WERI-Rb-1 (cell line): ENCODE data around the gene CHRNB4.

ENCODE experiments used
- DNase-seq: peaks from one replicate; pipeline ENCODE4 v3.0.0-alpha.2; 2020
- H3K27ac ChIP-seq: fragments of 250-450 bp; sonication (Bioruptor Pico); 2 replicates; pipeline ENCODE4 v1.5.1; 2020; ENCODE audit warnings: mild to moderate bottlenecking, moderate library complexity
- H3K27me3 ChIP-seq: fragments of 250-450 bp; sonication (Bioruptor Pico); 2 replicates; pipeline ENCODE4 v1.5.1; 2021; ENCODE audit warnings: mild to moderate bottlenecking, low read depth, moderate library complexity; ENCODE audit not compliant: insufficient read depth, severe bottlenecking
- H3K36me3 ChIP-seq: fragments of 250-450 bp; sonication (Bioruptor Pico); 2 replicates; pipeline ENCODE4 v1.5.1; 2020; ENCODE audit warnings: mild to moderate bottlenecking, moderate library complexity
- H3K4me3 ChIP-seq: 2 replicates; pipeline ENCODE4 v1.5.1; 2011; ENCODE audit warnings: low read depth, mild to moderate bottlenecking, control low read depth, low read length
- H3K9me3 ChIP-seq: fragments of 250-450 bp; sonication (Bioruptor Pico); 2 replicates; pipeline ENCODE4 v1.5.1; 2021; ENCODE audit warnings: mild to moderate bottlenecking, moderate library complexity; ENCODE audit not compliant: severe bottlenecking
- TF ChIP-seq, protein P1 (sequence below): IDR thresholded peaks from 2 replicates; pipeline ENCODE4 v1.5.1; 2011; ENCODE audit warnings: low read depth, mild to moderate bottlenecking, control low read depth, inconsistent platforms, low read length

Gene CHRNB4

DNA sequence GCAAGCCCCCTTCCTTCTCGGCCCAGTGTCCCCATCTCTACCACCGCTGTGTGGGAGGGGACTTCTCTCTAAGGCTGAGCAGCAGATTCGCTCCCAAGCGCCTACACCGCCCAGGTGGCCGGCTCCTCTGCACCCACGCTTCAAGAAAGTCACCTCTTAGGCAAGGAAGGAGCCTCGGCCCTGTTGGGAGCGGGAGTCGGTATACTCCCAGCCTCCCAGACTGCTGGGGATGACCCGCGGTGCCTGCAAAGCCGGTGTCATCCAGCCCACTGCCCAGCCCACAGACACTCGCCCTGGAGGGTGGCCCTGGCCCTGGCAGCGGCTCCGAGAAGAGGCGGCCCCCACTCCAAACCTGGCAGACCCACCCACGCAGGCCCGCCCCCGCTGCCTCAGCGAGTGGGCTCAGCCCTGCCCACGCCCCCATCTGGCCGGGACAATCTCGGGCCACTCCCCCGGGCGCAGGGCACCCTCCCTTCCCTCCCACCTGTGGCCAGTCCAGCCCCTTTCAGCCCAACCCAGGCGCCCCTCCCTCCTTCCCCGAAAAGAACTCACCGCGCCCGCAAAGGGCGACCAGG is 396 bp downstream of the CHRNB4 start:
- Histone ChIP-seq H3K4me3 (peak overlapping the region; percentile 54), H3K27ac (peak overlapping the region; percentile 97), H3K27me3 (no peaks in the 10 kb centered on the region), H3K9me3 (peaks cover 5% of the 10 kb centered on the region), H3K36me3 (peaks cover 5% of the 10 kb centered on the region; the same call in 1 of the 2 replicates)
- TF ChIP-seq, protein P1, sequence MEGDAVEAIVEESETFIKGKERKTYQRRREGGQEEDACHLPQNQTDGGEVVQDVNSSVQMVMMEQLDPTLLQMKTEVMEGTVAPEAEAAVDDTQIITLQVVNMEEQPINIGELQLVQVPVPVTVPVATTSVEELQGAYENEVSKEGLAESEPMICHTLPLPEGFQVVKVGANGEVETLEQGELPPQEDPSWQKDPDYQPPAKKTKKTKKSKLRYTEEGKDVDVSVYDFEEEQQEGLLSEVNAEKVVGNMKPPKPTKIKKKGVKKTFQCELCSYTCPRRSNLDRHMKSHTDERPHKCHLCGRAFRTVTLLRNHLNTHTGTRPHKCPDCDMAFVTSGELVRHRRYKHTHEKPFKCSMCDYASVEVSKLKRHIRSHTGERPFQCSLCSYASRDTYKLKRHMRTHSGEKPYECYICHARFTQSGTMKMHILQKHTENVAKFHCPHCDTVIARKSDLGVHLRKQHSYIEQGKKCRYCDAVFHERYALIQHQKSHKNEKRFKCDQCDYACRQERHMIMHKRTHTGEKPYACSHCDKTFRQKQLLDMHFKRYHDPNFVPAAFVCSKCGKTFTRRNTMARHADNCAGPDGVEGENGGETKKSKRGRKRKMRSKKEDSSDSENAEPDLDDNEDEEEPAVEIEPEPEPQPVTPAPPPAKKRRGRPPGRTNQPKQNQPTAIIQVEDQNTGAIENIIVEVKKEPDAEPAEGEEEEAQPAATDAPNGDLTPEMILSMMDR, result no peak
- peak; percentile 91 for DNase-seq

DNA sequence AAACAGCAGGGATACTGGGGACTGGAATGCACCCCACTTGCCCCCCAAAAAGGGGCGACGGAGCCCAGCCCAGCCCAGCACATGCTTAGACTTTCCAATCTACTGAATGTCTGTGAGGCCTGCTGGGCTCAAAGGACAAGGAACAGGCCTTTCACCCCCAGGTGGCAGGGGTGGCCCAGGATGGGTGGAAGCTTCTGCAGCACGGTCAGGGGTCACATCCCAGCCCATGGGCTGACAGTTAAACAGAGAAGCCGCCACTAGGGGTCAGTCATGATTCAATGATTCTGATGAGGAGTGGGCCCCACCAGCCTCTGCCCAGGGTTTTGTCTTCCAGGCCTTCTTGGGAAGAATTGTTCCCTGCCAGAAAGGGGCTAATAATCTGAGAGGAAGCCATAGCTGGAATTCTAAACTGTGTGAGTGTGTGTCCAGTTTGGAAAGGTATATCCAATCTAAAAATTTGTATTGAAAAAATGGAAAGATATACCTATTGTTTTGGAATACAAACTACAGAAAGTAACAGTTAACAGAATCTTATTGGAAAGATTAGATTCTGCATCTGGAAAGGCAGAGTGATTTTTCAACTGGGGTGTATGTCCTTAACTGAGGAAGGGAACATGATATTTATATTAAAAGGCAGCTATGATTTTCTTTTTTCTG is 2.2 kb downstream of the CHRNB4 start:
- no peaks in the 10 kb centered on the region for H3K27me3 ChIP-seq
- peaks cover 22% of the 10 kb centered on the region for H3K36me3 ChIP-seq
- H3K27ac ChIP-seq, result peak overlapping the region; percentile 97
- DNase-seq, result peak; percentile 92
- no peak overlapping the region for H3K4me3 ChIP-seq
- H3K9me3 ChIP-seq, result no peaks in the 10 kb centered on the region
- TF ChIP-seq, protein P1, result peak; percentile 71

DNA sequence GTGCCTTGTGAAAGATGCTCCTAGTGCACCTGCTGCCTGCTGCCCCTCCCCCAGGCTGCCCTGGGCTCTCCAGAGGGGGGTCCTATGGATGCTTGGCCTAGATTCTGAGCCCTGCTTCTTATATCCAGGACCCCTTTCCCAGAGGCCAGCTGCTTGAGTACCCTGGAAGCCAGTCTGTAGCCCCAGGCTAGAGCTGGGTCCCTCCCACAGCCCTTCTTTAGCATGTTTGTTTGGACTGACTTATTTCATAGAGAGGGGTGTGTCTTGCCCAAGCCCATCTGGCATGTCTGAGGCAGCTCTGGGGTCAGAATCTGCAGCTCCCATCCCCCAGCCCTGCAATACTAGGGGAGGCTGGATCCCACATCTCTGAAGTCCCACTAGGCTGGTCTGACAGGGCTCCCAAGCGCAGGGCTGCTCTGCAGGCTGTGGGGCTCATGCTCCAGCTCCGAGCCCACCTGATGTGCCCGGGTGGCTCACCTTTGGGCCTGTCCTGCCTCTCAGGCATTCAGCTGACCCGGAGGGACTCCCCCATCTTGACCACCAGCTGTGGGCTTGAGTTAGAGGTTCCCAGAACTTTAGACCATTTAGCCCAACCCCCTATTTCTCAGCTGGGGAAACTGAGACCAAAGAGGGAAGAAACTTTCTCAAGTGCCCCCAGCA is 3.1 kb downstream of the CHRNB4 start:
- DNase-seq, result peak; percentile 89
- Histone ChIP-seq H3K27me3 (no peaks in the 10 kb centered on the region), H3K9me3 (no peaks in the 10 kb centered on the region), H3K27ac (peak overlapping the region; percentile 97), H3K4me3 (peak overlapping the region; percentile 6; the same call in 1 of the 2 replicates), H3K36me3 (peaks cover 31% of the 10 kb centered on the region)
- TF ChIP-seq, protein P1, result no peak

DNA sequence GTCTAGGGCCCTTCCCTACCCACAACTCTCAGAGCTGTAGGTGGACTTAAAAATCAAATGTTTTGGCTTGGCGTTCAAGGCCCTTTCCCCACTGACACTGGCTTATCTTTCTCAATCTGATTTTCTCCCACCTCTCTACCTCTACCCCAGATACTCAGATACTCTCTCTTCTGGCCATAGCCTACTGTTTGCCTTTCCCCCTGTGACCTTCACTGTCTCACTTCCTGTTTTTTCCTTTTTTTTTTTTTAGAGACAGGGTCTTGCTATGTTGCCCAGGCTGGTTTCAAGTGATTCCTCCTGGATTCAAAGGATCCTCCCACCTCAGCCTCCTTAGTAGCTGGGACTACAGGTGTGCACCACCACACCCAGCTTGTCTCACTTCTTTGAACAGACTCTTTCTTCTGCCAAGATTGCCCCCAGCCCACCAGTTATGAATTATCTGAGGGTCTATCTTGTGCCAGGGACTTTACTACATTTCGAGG is 4.6 kb downstream of the CHRNB4 start:
- no peak for DNase-seq
- H3K36me3 ChIP-seq, result peaks cover 37% of the 10 kb centered on the region
- H3K27me3 ChIP-seq, result no peaks in the 10 kb centered on the region
- H3K9me3 ChIP-seq, result no peaks in the 10 kb centered on the region
- H3K4me3 ChIP-seq, result no peak overlapping the region
- TF ChIP-seq, protein P1, result no peak
- H3K27ac ChIP-seq, result peak overlapping the region; percentile 97; the same call in 1 of the 2 replicates

DNA sequence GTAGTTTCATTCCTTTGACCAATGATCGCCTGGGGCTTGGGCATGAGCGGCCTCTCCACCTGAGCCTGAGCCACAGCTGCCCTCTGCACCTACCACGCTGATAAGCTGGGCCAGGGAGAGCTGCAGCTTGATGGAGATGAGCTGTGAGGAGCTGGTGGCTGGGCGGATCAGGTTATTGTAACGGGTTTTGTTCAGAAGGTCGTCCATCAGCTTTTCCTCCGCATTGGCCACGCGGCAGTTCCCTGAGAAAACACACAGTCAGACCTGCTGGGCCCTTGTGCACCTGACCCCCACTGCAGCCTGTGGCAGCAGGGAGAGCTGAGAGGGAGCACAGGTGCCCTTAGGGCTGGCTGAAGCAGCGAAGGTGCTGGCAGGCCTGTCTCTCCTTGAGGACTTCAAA is 5.7 kb downstream of the CHRNB4 start:
- no peak overlapping the region for H3K27ac ChIP-seq
- H3K9me3 ChIP-seq, result no peaks in the 10 kb centered on the region
- TF ChIP-seq, protein P1, result no peak
- peaks cover 48% of the 10 kb centered on the region for H3K36me3 ChIP-seq
- DNase-seq, result no peak
- no peaks in the 10 kb centered on the region for H3K27me3 ChIP-seq
- no peak overlapping the region for H3K4me3 ChIP-seq
